GM19397 (cell line): ENCODE results near the gene USP48.
"Not testable (repeated sequence)": the region's sequence is repeated elsewhere in the genome, so short reads cannot be mapped to it uniquely, and the experiment has no call there.

Source experiments
- ATAC-seq: cut with Tn5 transposase; IDR thresholded peaks from one replicate; pipeline ENCODE4 v1.9.1; 2021; ENCODE audit warnings: mild to moderate bottlenecking, moderate library complexity; ENCODE audit not compliant: unreplicated experiment

The USP48 gene

GRCh38 chr1:21814981-21815582 is 32.1 kb upstream of the USP48 start:
- no peak for ATAC-seq

GRCh38 chr1:21814241-21814918 is 31.4 kb upstream of the USP48 start:
- ATAC-seq, result no peak

GRCh38 chr1:21813542-21813941 is 30.6 kb upstream of the USP48 start:
- no peak for ATAC-seq

- ATAC-seq, result no peak
Measured at GRCh38 chr1:21811875-21812305, 28.9 kb upstream of the USP48 start, which contains the start of gene LDLRAD2. LDLRAD2 (plus strand) TSS chr1:21812265; CDS start chr1:21812452, 187 bp downstream.

GRCh38 chr1:21804536-21804935 is 21.6 kb upstream of the USP48 start:
- ATAC-seq, result no peak

GRCh38 chr1:21801100-21801499 is 18.2 kb upstream of the USP48 start:
- no peak for ATAC-seq

GRCh38 chr1:21799730-21800129 is 16.8 kb upstream of the USP48 start:
- ATAC-seq, result no peak

GRCh38 chr1:21795075-21795474 is 12.1 kb upstream of the USP48 start:
- ATAC-seq, result no peak

GRCh38 chr1:21794656-21795055 is 11.7 kb upstream of the USP48 start:
- no peak for ATAC-seq

- ATAC-seq, result no peak
Measured at GRCh38 chr1:21793104-21793503, 10.2 kb upstream of the USP48 start.

- ATAC-seq, result no peak
Measured at GRCh38 chr1:21786640-21787039, 3.7 kb upstream of the USP48 start.

GRCh38 chr1:21785764-21786163 is 2.8 kb upstream of the USP48 start:
- ATAC-seq, result not testable (repeated sequence)

GRCh38 chr1:21783679-21784603 is 992 bp upstream of the USP48 start:
- ATAC-seq, result no peak

- ATAC-seq, result peak; percentile 21
Measured at GRCh38 chr1:21782349-21782867, 541 bp downstream of the USP48 start.

- no peak for ATAC-seq
Measured at GRCh38 chr1:21781815-21782348, 1.1 kb downstream of the USP48 start.

- no peak for ATAC-seq
Measured at GRCh38 chr1:21779613-21780521, 3.1 kb downstream of the USP48 start.

GRCh38 chr1:21778405-21778727 is 4.6 kb downstream of the USP48 start:
- no peak for ATAC-seq

GRCh38 chr1:21776925-21777324 is 6.0 kb downstream of the USP48 start:
- not testable (repeated sequence) for ATAC-seq

GRCh38 chr1:21775985-21776562 is 6.9 kb downstream of the USP48 start:
- no peak for ATAC-seq

GRCh38 chr1:21775550-21775914 is 7.4 kb downstream of the USP48 start:
- no peak for ATAC-seq
